Measurements from ENCODE around the gene FABP3. TPM values are rescaled to one million over a fixed set of nuclear protein-coding genes. Genes with fewer than 3 reads are reported as not detected.
A peak's percentile ranks its signal among the peaks of the same experiment; 100 is the strongest.

FABP3 gene
- total and polyA plus RNA-seq, 2 of the 13 experiments (the other 11 are each of a cell fraction or from before 2014, with no cell fraction given) = 0.21 to 0.24 TPM

GRCh38 chr1:31394584-31395193 lies 21.8 kb upstream of the FABP3 start:
- Histone ChIP-seq H2AFZ (ENCODE audit: low read length) (peak overlapping the region; percentile 91), H3K79me2 (ENCODE audit: insufficient read depth, low read length) (no peaks in the 10 kb centered on the region), H3K4me3 (replicated peaks in 1 of 3; ENCODE audit: insufficient read depth in 1 of 3, low read depth in 2 of 3, low read length in 3 of 3) (peak overlapping the region; percentile 2 to 70 (median 12); a peak in 4 of 6 replicates), H4K20me1 (ENCODE audit: insufficient read depth, low read length) (no peaks in the 10 kb centered on the region), H3K36me3 (replicated peaks in 1 of 2; ENCODE audit: control insufficient read depth in 1 of 2, insufficient read depth in 2 of 2, low read length in 2 of 2) (no peaks in the 10 kb centered on the region), H3K9me3 (ENCODE audit: low read length) (no peaks in the 10 kb centered on the region), H3K4me2 (ENCODE audit: low read depth, low read length) (peak overlapping the region; percentile 97), H3K9ac (ENCODE audit: insufficient read depth, low read depth, low read length) (peak overlapping the region; percentile 55; the same call in 1 of the 2 replicates), H3K27me3 (ENCODE audit: control insufficient read depth in 1 of 2, insufficient read depth in 2 of 2, low read length in 2 of 2) (peaks cover 2 to 11% of the 10 kb centered on the region in 2 experiments; a peak in 4 of 5 replicates), H3K4me1 (ENCODE audit: insufficient read depth, low read length) (peaks cover 55% of the 10 kb centered on the region), H3K27ac (ENCODE audit: extremely low read length, insufficient read depth, low read length) (no peak overlapping the region)
- intact Hi-C loops (cut with micrococcal nuclease; ENCODE audit: unreplicated experiment) (loop anchor here (1.0 kb wide), 2 partner anchors 28 to 155 kb away; no protein-coding TSS in a partner anchor), in situ Hi-C loops (cut with HindIII; ENCODE audit: extremely low pct_ligation_motif_present, low pct_unique_long_range_greater_than_20kb) (loop anchor here (5.0 kb wide), 2 partner anchors 33 to 158 kb away; no protein-coding TSS in a partner anchor)
- BruUV-seq (replicated peaks) = no TSS peak
- peak; percentile 47 for FAIRE-seq
- under 1% methylated on average over 12 of the region's 36 CpGs for WGBS (ENCODE audit: low lambda C conversion rate)
- ChIA-PET POLR2A (interaction anchor here (0.6 to 1.3 kb wide), 6 partner anchors 11 to 154 kb away, joined by 3 to 7 read pairs (median 4); partner anchors contain the start of gene FABP3), CTCF (ENCODE audit: low intra/inter-chr PET ratio, low total read pairs) (interaction anchor here (1.1 to 5.4 kb wide), 4 partner anchors 23 to 170 kb away, joined by 3 to 95 read pairs (median 12); no protein-coding TSS in a partner anchor)
- ATAC-seq = peak; percentile 94
- DNase-seq (ENCODE audit: low spot score) = peak; percentile 57
- TF ChIP-seq KAT8 (CRISPR knock-in tag; IDR thresholded peaks at IDR 0.05) = peak; percentile 49; the same call in 1 of the 2 replicates
- TF ChIP-seq REXO4 (CRISPR knock-in tag; IDR thresholded peaks at IDR 0.05; ENCODE audit: borderline replicate concordance) = no peak
- TF ChIP-seq ZNF274 (CRISPR knock-in tag; IDR thresholded peaks at IDR 0.05) = peak; percentile 76; the same call in 1 of the 2 replicates
- no peak for TF ChIP-seq MED13 (CRISPR knock-in tag; IDR thresholded peaks at IDR 0.05)
- TF ChIP-seq NR2F6 (IDR thresholded peaks at IDR 0.05) = peak; percentile 18; the same call in 1 of the 2 replicates
- 0 out of 2 replicates have a peak, but pooled peaks have one; percentile 27 for TF ChIP-seq NR2F6 (CRISPR knock-in tag; IDR thresholded peaks at IDR 0.05)
- TF ChIP-seq ZNF432 (CRISPR knock-in tag; IDR thresholded peaks at IDR 0.05; ENCODE audit: borderline replicate concordance) = no peak
- TF ChIP-seq PRDM10 (CRISPR knock-in tag; IDR thresholded peaks at IDR 0.05; ENCODE audit: low read depth) = no peak
- TF ChIP-seq SALL1 (CRISPR knock-in tag; IDR thresholded peaks at IDR 0.05) = peak; percentile 68
- peak; percentile 75 for TF ChIP-seq HNRNPLL (IDR thresholded peaks at IDR 0.05; ENCODE audit: low read depth, low read length, poor library complexity, severe bottlenecking)
- TF ChIP-seq ZNF770 (CRISPR knock-in tag; IDR thresholded peaks at IDR 0.05) = 0 out of 2 replicates have a peak, but pooled peaks have one; percentile 30
- no peak for TF ChIP-seq TBP (CRISPR knock-in tag; IDR thresholded peaks at IDR 0.05)
- TF ChIP-seq MTERF4 (CRISPR knock-in tag; IDR thresholded peaks at IDR 0.05) = peak; percentile 90; the same call in 1 of the 2 replicates
- no peak for TF ChIP-seq TRIM22 (IDR thresholded peaks at IDR 0.05)
- no peak for TF ChIP-seq ISX (CRISPR knock-in tag; conservative IDR thresholded peaks at IDR 0.05)
- TF ChIP-seq ZNF7 (CRISPR knock-in tag; IDR thresholded peaks at IDR 0.05) = no peak
- TF ChIP-seq STAG1 (CRISPR knock-in tag; IDR thresholded peaks at IDR 0.05) = peak; percentile 87
